ENCODE results near the gene MOK.

- TF ChIP-seq CTCF (IDR thresholded peaks at IDR 0.05) (no peak), EP300 (IDR thresholded peaks at IDR 0.05) (no peak)
These were observed 68.9 kb downstream of the MOK start for GRCh38 chr14:102236026-102236425.

Data from tibial nerve (tissue), 4 donors.